WTC11 (cell line): ENCODE data around the gene APCDD1.

Source experiments
- CREB1 ChIP-seq: sonication (generic); formaldehyde crosslinking; IDR thresholded peaks from 2 replicates; pipeline ENCODE4 v1.8.0; 2023; ENCODE audit warnings: mild to moderate bottlenecking, missing genetic modification reagents
- FOXJ3 ChIP-seq: sonication (generic); formaldehyde crosslinking; IDR thresholded peaks from 2 replicates; pipeline ENCODE4 v1.9.0; 2021; ENCODE audit warnings: missing genetic modification reagents, mild to moderate bottlenecking, borderline replicate concordance
- MYBL2 ChIP-seq: sonication (generic); formaldehyde crosslinking; IDR thresholded peaks from 2 replicates; pipeline ENCODE4 v1.8.1; 2023; ENCODE audit warnings: mild to moderate bottlenecking, moderate library complexity, missing genetic modification reagents
- SMAD3 ChIP-seq: sonication (generic); formaldehyde crosslinking; IDR thresholded peaks from 2 replicates; pipeline ENCODE4 v1.8.0; 2022; ENCODE audit warnings: missing genetic modification reagents, mild to moderate bottlenecking, borderline replicate concordance
- TEAD4 ChIP-seq: sonication (generic); formaldehyde crosslinking; IDR thresholded peaks from 2 replicates; pipeline ENCODE4 v1.8.0; 2022; ENCODE audit warnings: mild to moderate bottlenecking, missing genetic modification reagents
- ZNF671 ChIP-seq: fragments of 250-450 bp; sonication (Bioruptor Pico); IDR thresholded peaks from 2 replicates; pipeline ENCODE4 v1.8.0; 2021; ENCODE audit warnings: mild to moderate bottlenecking
- TF ChIP-seq, protein P1 (sequence below): fragments of 200-600 bp; IDR thresholded peaks from 2 replicates; pipeline ENCODE4 v1.8.0; 2022; ENCODE audit warnings: antibody characterized with exemption
- TF ChIP-seq, protein P2 (sequence below): sonication (generic); formaldehyde crosslinking; IDR thresholded peaks from 2 replicates; pipeline ENCODE4 v1.8.0; 2022; ENCODE audit warnings: mild to moderate bottlenecking, missing genetic modification reagents

- no peak for TF ChIP-seq MYBL2
- no peak for TF ChIP-seq ZNF671 (CRISPR knock-in tag)
- TF ChIP-seq CREB1 (CRISPR knock-in tag): no peak
- TF ChIP-seq, protein P1, sequence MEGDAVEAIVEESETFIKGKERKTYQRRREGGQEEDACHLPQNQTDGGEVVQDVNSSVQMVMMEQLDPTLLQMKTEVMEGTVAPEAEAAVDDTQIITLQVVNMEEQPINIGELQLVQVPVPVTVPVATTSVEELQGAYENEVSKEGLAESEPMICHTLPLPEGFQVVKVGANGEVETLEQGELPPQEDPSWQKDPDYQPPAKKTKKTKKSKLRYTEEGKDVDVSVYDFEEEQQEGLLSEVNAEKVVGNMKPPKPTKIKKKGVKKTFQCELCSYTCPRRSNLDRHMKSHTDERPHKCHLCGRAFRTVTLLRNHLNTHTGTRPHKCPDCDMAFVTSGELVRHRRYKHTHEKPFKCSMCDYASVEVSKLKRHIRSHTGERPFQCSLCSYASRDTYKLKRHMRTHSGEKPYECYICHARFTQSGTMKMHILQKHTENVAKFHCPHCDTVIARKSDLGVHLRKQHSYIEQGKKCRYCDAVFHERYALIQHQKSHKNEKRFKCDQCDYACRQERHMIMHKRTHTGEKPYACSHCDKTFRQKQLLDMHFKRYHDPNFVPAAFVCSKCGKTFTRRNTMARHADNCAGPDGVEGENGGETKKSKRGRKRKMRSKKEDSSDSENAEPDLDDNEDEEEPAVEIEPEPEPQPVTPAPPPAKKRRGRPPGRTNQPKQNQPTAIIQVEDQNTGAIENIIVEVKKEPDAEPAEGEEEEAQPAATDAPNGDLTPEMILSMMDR: no peak
- no peak for TF ChIP-seq SMAD3 (CRISPR knock-in tag)
- no peak for TF ChIP-seq TEAD4 (CRISPR knock-in tag)
- TF ChIP-seq FOXJ3: no peak
- TF ChIP-seq, protein P2, sequence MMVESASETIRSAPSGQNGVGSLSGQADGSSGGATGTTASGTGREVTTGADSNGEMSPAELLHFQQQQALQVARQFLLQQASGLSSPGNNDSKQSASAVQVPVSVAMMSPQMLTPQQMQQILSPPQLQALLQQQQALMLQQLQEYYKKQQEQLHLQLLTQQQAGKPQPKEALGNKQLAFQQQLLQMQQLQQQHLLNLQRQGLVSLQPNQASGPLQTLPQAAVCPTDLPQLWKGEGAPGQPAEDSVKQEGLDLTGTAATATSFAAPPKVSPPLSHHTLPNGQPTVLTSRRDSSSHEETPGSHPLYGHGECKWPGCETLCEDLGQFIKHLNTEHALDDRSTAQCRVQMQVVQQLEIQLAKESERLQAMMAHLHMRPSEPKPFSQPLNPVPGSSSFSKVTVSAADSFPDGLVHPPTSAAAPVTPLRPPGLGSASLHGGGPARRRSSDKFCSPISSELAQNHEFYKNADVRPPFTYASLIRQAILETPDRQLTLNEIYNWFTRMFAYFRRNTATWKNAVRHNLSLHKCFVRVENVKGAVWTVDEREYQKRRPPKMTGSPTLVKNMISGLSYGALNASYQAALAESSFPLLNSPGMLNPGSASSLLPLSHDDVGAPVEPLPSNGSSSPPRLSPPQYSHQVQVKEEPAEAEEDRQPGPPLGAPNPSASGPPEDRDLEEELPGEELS: no peak
Observed at GRCh38 chr18:10408131-10408530, 46.3 kb upstream of the APCDD1 start.
